ENCODE results near the gene PHF2. TPM values are rescaled to one million over a fixed set of nuclear protein-coding genes. Genes with fewer than 3 reads are reported as not detected.

The PHF2 gene
- 13.6 and 16.8 TPM in 2 replicates for total RNA-seq

DNA sequence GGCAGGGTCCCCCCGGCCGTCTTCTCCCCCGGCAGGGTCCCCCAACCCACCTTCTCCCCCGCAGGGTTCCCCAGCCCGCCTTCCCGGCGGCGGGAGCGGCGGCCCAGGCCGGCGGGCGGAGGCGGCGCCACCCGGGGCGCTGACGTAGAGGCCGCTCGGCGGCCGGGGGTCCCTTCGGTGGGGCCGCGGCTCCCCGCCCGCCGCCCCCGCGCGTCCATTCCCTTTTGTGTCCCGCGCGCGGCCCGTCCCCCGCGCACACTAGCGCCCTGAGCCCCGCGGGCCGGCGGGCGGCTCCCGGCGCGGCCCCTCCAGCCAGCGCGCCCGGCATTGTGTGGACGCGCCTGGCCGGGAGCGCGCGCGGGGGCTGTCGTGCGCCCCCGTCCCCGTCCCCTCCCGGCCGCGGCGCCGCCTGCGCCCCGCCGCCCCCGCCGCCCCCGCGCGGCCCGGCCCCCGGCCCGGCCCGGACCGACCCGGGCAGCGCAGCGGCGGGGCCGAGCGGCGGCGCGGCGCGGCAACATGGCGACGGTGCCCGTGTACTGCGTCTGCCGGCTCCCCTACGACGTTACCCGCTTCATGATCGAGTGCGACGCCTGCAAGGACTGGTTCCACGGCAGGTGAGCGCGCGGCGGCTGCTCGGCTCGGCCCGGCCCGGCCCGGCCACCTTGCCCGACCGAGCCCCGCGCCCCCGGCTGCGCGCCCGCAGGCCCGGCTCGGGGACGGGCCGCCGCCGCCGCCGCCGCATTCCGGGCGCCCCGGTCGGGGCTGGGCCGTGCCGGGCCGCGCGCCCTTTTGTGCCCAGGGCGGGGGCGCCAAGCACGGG is at the start of gene PHF2:
Gene PHF2 (plus strand): TSS at position 327 of the 820 bp plus-strand sequence. CDS start 190 bp downstream, at position 517.

Other genes with a start within 250 kb of the PHF2 start
- 166 and 193 TPM in 2 replicates for gene FAM120A, start 124.9 kb upstream of the PHF2 start, total RNA-seq
- gene FAM120AOS, start 123.0 kb upstream of the PHF2 start, total RNA-seq, result 44.9 and 45.3 TPM in 2 replicates